ENCODE results near the gene TOM1.

Gene TOM1

DNA sequence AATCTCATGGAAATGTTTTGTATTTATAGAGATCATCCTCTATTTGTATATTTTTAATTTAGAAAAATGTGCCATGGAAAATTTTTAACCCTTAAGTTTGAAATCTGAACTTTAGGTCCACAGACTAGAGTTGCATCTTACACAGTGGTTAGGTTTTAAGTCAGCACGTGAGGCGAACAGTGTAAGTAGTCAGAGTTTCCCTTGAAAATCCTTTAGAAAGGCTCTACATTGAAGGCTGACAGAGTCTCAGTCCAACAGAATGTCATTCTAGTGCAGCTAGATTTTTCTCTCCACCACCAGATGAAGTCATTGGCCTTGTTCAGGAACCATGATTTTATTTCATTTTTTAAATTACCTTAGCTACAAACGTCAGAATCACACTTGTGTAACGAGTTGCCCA lies 23.7 kb upstream of the TOM1 start:
- H3K9ac ChIP-seq (ENCODE audit: low read depth, low read length), result no peak overlapping the region
- H3K9me3 ChIP-seq (ENCODE audit: control insufficient read depth, insufficient read depth, low read length), result no peaks in the 10 kb centered on the region
- H3K4me3 ChIP-seq (ENCODE audit: low read depth, low read length), result no peak overlapping the region
- H3K36me3 ChIP-seq (ENCODE audit: control insufficient read depth, insufficient read depth, low read length), result peaks cover 11% of the 10 kb centered on the region
- no peaks in the 10 kb centered on the region for H3K4me1 ChIP-seq (ENCODE audit: control insufficient read depth, insufficient read depth, low read length)
- no peaks in the 10 kb centered on the region for H3K27me3 ChIP-seq (ENCODE audit: control insufficient read depth, insufficient read depth, low read length)

DNA sequence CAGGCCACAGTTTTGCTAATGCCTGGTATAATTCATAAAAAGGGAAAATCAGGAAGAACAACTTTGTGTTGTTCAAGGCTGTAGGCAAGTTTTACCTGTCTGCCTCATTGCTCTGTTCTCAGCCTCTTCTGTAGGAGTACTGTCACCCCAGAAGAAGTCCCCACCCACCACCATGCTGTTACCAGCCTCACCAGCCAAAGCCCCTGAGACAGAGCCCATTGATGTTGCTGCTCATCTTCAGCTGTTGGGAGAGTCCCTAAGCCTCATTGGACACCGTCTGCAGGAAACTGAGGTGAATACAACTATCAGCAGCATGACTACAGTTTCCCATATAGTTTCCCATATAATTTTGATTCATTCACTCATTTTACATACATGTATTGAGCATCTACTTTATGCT lies 11.6 kb upstream of the TOM1 start:
- no peak overlapping the region for H3K9ac ChIP-seq (ENCODE audit: low read depth, low read length)
- H3K4me1 ChIP-seq (ENCODE audit: control insufficient read depth, insufficient read depth, low read length), result no peaks in the 10 kb centered on the region
- H3K27me3 ChIP-seq (ENCODE audit: control insufficient read depth, insufficient read depth, low read length), result no peaks in the 10 kb centered on the region
- H3K36me3 ChIP-seq (ENCODE audit: control insufficient read depth, insufficient read depth, low read length), result peaks cover 17% of the 10 kb centered on the region
- H3K9me3 ChIP-seq (ENCODE audit: control insufficient read depth, insufficient read depth, low read length), result no peaks in the 10 kb centered on the region
- H3K4me3 ChIP-seq (ENCODE audit: low read depth, low read length), result no peak overlapping the region

DNA sequence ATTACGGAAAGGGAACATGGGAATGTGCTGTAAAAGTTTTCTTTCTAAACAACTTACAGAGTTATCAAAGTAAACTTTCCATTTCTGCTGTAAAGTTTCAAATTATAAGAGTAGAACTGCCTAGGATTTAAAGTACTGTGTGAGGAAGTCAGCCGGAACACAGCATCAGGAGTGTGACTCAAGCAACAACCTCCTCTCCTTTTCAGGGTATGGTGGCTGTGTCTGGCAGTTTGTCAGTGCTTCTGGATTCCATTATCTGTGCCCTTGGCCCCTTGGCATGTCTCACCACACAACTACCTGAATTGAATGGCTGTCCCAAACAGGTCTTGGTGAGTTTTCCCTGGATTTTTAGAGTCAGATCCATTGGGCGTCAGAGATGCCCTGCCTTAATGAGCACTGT lies 6.9 kb upstream of the TOM1 start:
- H3K9me3 ChIP-seq (ENCODE audit: control insufficient read depth, insufficient read depth, low read length), result no peaks in the 10 kb centered on the region
- H3K4me3 ChIP-seq (ENCODE audit: low read depth, low read length), result no peak overlapping the region
- H3K36me3 ChIP-seq (ENCODE audit: control insufficient read depth, insufficient read depth, low read length), result peaks cover 17% of the 10 kb centered on the region
- H3K27me3 ChIP-seq (ENCODE audit: control insufficient read depth, insufficient read depth, low read length), result no peaks in the 10 kb centered on the region
- no peaks in the 10 kb centered on the region for H3K4me1 ChIP-seq (ENCODE audit: control insufficient read depth, insufficient read depth, low read length)
- H3K9ac ChIP-seq (ENCODE audit: low read depth, low read length), result no peak overlapping the region

DNA sequence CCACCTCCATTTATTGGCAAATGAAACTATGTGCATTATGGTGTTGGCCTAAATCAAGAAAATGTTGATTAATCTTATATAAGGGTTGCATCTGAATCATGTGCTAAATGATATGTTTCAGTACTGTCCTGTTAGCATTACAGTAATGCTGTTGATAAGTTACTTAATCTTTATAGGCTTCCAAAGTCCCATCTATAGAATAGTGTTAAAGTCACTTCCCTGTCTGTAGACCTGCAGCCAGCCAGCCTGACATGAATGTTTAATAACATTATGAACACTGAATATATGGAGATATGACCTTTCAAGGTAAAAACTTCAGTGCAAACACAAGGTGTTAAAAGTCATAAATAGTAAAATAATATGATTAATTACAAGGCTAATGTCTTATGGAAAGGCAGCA lies 3.6 kb upstream of the TOM1 start:
- peaks cover 10% of the 10 kb centered on the region for H3K36me3 ChIP-seq (ENCODE audit: control insufficient read depth, insufficient read depth, low read length)
- H3K4me3 ChIP-seq (ENCODE audit: low read depth, low read length), result no peak overlapping the region
- no peaks in the 10 kb centered on the region for H3K4me1 ChIP-seq (ENCODE audit: control insufficient read depth, insufficient read depth, low read length)

DNA sequence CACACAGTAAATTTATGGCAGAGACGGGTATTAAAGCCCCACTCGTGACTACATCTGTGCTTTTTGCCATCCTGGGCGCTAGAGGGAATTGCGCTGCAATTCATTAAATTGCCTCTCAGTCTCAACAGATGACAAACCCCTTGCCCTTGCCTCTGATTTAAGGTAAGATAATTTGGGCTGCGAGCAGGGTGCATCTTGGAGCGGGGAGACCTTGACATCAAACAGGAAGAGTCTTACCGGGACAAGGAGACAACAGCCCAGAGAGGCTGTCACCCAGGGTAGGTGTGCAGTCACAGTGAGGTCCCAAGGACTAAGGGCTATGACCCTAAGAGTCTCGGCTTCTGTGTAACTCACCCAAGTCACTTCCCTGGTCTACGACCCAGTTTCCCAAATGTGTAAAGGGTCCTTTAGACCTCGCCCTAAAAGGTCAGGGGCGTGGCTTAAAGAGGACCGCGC lies 449 bp upstream of the TOM1 start:
- Histone ChIP-seq H3K9me3 (ENCODE audit: control insufficient read depth, insufficient read depth, low read length) (no peaks in the 10 kb centered on the region), H3K36me3 (ENCODE audit: control insufficient read depth, insufficient read depth, low read length) (peaks cover 4% of the 10 kb centered on the region), H3K4me3 (ENCODE audit: low read depth, low read length) (peak overlapping the region; percentile 78), H3K4me1 (ENCODE audit: control insufficient read depth, insufficient read depth, low read length) (no peaks in the 10 kb centered on the region), H3K9ac (ENCODE audit: low read depth, low read length) (peak overlapping the region; percentile 4), H3K27me3 (ENCODE audit: control insufficient read depth, insufficient read depth, low read length) (no peaks in the 10 kb centered on the region)

More for the DNA sequence above, 3.6 kb upstream of the TOM1 start:
- H3K27me3 ChIP-seq (ENCODE audit: control insufficient read depth, insufficient read depth, low read length), result no peaks in the 10 kb centered on the region
- H3K9me3 ChIP-seq (ENCODE audit: control insufficient read depth, insufficient read depth, low read length), result no peaks in the 10 kb centered on the region
- H3K9ac ChIP-seq (ENCODE audit: low read depth, low read length), result no peak overlapping the region

DNA sequence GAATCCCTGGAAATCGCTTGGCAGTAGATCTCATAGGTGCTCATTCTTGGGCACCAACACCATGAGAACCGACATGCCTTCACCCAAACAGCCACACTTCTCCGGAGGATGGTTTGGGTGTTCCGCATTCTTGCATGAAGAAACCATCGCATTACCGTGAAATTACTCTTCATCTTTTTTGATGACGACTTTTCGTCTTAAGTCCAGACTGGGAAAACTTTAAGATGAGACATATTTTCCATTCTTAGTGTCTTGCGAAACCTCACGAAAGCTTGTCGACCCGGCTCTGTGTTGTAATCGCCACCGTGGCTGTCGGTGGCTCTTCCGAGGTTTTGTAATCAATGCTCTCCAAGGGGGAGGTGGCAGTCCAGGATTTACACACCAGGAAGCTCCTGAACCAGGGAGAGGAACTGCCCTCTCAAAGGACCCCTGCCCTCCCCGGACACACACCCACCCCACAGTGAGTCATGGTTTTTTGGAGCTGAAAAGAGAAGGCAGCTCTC lies 1.7 kb downstream of the TOM1 start:
- Histone ChIP-seq H3K9me3 (ENCODE audit: control insufficient read depth, insufficient read depth, low read length) (no peaks in the 10 kb centered on the region), H3K27me3 (ENCODE audit: control insufficient read depth, insufficient read depth, low read length) (no peaks in the 10 kb centered on the region), H3K4me3 (ENCODE audit: low read depth, low read length) (no peak overlapping the region), H3K9ac (ENCODE audit: low read depth, low read length) (no peak overlapping the region), H3K36me3 (ENCODE audit: control insufficient read depth, insufficient read depth, low read length) (peaks cover 2% of the 10 kb centered on the region), H3K4me1 (ENCODE audit: control insufficient read depth, insufficient read depth, low read length) (no peaks in the 10 kb centered on the region)

DNA sequence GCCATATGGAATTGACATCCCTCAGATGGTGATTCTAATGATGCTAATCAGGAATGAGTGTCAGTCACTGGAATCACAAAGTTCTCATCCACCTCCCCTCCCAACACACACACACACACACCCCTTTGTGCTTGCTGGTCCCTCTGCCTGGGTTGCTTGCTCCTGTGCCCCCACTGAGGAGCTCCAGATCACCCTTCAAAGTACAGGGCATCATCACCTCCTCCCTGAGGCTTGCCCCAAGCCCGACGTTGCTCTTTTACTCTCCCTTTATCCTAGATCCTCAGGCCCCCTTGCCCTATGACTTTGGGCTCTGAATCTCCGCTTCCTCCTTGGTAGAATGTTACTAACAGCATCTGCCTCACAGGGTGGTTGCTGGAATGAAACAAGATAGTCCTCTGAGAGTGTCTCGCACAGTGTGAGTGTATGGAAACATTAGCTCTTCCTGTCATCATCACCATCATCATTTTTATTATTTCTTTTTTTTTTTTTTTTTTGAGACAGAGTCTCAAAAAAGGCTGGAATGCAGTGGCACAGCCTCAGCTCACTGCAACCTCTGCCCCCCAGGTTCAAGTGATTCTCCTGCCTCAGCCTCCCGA lies 3.4 kb downstream of the TOM1 start:
- Histone ChIP-seq H3K4me1 (ENCODE audit: control insufficient read depth, insufficient read depth, low read length) (no peaks in the 10 kb centered on the region), H3K9ac (ENCODE audit: low read depth, low read length) (no peak overlapping the region)

DNA sequence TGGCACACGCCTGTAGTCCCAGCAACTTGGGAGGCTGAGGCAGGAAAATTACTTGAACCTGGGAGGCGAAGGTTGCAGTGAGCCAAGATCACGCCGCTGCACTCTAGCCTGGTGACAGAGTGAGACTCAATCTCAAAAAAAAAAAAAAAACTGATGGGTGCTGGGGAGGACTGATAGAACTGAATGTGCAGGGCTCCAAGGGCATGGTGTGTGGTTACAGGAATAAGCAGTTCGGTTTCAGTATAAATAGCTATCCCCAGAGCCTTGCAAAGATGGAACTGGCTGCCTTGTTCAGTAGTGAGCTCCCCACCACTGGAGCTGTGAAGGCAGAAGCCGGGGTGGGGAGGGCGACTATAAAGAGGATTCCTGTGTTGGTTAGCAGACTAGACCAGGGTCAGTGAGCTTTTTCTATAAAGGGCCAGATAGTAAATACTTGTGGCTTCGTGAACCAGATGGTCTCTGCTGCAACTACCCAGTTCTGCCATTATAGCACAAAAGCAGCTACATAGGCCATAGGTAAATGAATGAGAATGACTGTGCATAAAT lies 5.9 kb downstream of the TOM1 start:
- Histone ChIP-seq H3K36me3 (ENCODE audit: control insufficient read depth, insufficient read depth, low read length) (no peaks in the 10 kb centered on the region), H3K9ac (ENCODE audit: low read depth, low read length) (no peak overlapping the region), H3K27me3 (ENCODE audit: control insufficient read depth, insufficient read depth, low read length) (no peaks in the 10 kb centered on the region), H3K9me3 (ENCODE audit: control insufficient read depth, insufficient read depth, low read length) (no peaks in the 10 kb centered on the region), H3K4me3 (ENCODE audit: low read depth, low read length) (no peak overlapping the region), H3K4me1 (ENCODE audit: control insufficient read depth, insufficient read depth, low read length) (no peaks in the 10 kb centered on the region)

More for the DNA sequence above, 3.4 kb downstream of the TOM1 start:
- Histone ChIP-seq H3K4me3 (ENCODE audit: low read depth, low read length) (no peak overlapping the region), H3K36me3 (ENCODE audit: control insufficient read depth, insufficient read depth, low read length) (peaks cover 2% of the 10 kb centered on the region), H3K9me3 (ENCODE audit: control insufficient read depth, insufficient read depth, low read length) (no peaks in the 10 kb centered on the region), H3K27me3 (ENCODE audit: control insufficient read depth, insufficient read depth, low read length) (no peaks in the 10 kb centered on the region)

DNA sequence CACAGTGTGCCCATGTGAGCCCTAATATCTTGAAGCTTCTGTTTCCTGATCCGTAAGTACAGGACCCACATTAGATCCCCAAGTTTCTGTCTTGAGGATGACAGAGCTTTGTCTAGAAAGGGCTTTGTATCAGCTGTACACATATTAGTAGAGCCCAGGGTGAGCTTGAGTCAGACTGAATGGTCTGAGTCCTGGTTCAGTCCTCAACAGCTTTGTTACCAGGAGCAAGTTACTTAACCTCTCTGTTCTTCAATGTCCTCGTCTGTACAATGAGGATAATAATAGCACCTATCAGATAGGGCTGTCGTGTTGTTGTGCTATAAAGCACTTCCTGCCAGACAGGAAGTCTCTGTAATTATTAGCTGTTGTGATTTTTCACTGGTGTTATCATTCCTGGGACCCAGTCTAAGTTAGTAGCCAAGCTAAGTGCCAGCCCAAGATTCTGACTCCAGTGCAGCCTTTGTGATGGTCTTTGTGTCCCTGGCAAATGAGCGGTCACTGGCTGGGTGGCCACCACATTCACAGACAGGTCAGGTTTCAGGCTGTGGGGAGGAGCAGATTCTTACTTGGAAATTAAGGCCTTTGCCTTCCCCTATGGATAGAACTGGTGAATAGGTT lies 6.8 kb downstream of the TOM1 start:
- no peaks in the 10 kb centered on the region for H3K4me1 ChIP-seq (ENCODE audit: control insufficient read depth, insufficient read depth, low read length)
- H3K9me3 ChIP-seq (ENCODE audit: control insufficient read depth, insufficient read depth, low read length), result no peaks in the 10 kb centered on the region
- no peaks in the 10 kb centered on the region for H3K36me3 ChIP-seq (ENCODE audit: control insufficient read depth, insufficient read depth, low read length)
- H3K9ac ChIP-seq (ENCODE audit: low read depth, low read length), result no peak overlapping the region
- no peak overlapping the region for H3K4me3 ChIP-seq (ENCODE audit: low read depth, low read length)
- H3K27me3 ChIP-seq (ENCODE audit: control insufficient read depth, insufficient read depth, low read length), result no peaks in the 10 kb centered on the region

DNA sequence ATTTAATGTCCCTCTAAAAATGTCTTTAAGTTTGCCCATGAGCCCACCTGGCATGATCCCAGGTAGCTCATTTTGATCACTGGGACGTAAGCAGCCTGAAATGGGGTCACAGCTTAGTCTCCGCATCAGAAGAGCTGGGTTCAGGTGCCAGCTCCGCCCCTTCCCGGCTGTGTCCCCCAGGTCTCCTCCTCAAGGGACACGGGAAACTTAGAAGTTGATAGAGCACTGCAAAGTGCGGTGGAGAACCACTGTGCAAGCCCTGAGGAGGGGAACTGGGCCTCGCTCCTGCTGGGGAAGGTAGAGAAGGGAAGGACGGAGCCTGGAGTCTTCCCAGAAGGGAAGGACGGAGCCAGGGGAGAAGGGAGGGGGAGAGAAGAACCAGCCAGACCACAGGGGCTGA lies 7.7 kb downstream of the TOM1 start:
- no peak overlapping the region for H3K4me3 ChIP-seq (ENCODE audit: low read depth, low read length)
- no peak overlapping the region for H3K9ac ChIP-seq (ENCODE audit: low read depth, low read length)
- no peaks in the 10 kb centered on the region for H3K9me3 ChIP-seq (ENCODE audit: control insufficient read depth, insufficient read depth, low read length)
- H3K27me3 ChIP-seq (ENCODE audit: control insufficient read depth, insufficient read depth, low read length), result no peaks in the 10 kb centered on the region
- no peaks in the 10 kb centered on the region for H3K36me3 ChIP-seq (ENCODE audit: control insufficient read depth, insufficient read depth, low read length)
- H3K4me1 ChIP-seq (ENCODE audit: control insufficient read depth, insufficient read depth, low read length), result no peaks in the 10 kb centered on the region

DNA sequence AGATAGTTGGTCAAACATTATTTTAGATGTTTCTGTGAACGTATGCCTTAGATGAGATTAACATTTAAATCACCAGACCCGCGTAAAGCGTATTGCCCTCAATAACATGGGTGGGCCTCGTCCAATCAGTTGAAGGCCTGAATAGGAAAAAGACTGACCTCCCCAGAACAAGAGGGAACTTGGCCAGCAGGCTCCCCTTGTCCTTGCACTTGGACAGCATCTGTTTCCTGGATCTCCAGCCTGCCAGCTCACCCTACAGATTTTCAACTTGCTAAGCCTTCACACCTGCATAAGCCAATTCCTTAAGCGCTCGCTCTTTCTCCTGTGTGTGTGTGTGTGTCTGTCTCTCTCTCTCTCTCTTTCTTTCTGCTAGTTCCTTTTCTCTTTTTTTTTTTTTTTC lies 8.2 kb downstream of the TOM1 start:
- no peak overlapping the region for H3K4me3 ChIP-seq (ENCODE audit: low read depth, low read length)
- H3K4me1 ChIP-seq (ENCODE audit: control insufficient read depth, insufficient read depth, low read length), result no peaks in the 10 kb centered on the region
- H3K9ac ChIP-seq (ENCODE audit: low read depth, low read length), result no peak overlapping the region

DNA sequence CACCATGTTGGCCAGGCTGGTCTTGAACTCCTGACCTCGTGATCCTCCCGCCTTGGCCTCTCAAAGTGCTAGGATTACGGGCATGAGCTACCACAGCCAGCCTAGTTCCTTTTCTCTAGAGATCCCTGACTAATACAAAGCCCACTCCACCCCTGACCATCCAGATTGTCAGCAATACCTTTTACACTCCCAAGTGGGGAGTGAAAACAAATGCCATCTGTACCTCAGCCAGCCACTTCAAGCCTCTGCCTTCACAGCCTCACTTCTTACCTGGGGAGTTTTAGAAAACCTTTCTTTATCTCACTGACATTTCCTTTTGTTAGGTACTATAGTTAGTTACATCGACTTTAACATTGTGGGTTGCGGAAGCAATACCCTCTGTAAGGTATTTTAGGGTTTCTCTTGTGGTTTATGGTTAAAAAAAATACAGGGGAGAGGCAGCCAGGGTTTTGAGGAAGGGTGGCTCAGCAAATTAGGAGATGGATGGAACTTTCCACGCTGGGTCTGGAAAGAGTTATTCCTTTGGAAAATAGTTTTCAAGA lies 8.9 kb downstream of the TOM1 start:
- no peaks in the 10 kb centered on the region for H3K36me3 ChIP-seq (ENCODE audit: control insufficient read depth, insufficient read depth, low read length)
- H3K27me3 ChIP-seq (ENCODE audit: control insufficient read depth, insufficient read depth, low read length), result no peaks in the 10 kb centered on the region
- no peak overlapping the region for H3K9ac ChIP-seq (ENCODE audit: low read depth, low read length)
- H3K4me1 ChIP-seq (ENCODE audit: control insufficient read depth, insufficient read depth, low read length), result no peaks in the 10 kb centered on the region
- H3K9me3 ChIP-seq (ENCODE audit: control insufficient read depth, insufficient read depth, low read length), result no peaks in the 10 kb centered on the region
- H3K4me3 ChIP-seq (ENCODE audit: low read depth, low read length), result no peak overlapping the region

More for the DNA sequence above, 8.2 kb downstream of the TOM1 start:
- Histone ChIP-seq H3K27me3 (ENCODE audit: control insufficient read depth, insufficient read depth, low read length) (no peaks in the 10 kb centered on the region), H3K9me3 (ENCODE audit: control insufficient read depth, insufficient read depth, low read length) (no peaks in the 10 kb centered on the region), H3K36me3 (ENCODE audit: control insufficient read depth, insufficient read depth, low read length) (no peaks in the 10 kb centered on the region)
